Lung (tissue), 12 donors: ENCODE data around the gene ANKRD44. TPM values are rescaled to one million over a fixed set of nuclear protein-coding genes. Genes with fewer than 3 reads are reported as not detected.

Experiments
- ATAC-seq: fragments of 200-7000 bp; cut with Tn5 transposase; one replicate; pipeline ENCODE4 v1.9.1; 2020; ENCODE audit warnings: moderate number of reproducible peaks; ENCODE audit not compliant: insufficient read depth, low FRiP score
- DNase-seq, 3 donors: peaks; one replicate each; pipeline ENCODE4 v3.0.0-alpha.2; 2013 to 2017
- H3K27ac ChIP-seq, 2 donors: one replicate each; pipeline ENCODE4 v1.5.1; 2013; ENCODE audit warnings: mild to moderate bottlenecking in 2 of 2, moderate library complexity in 2 of 2, control low read depth in 1 of 2, inconsistent platforms in 1 of 2, low read depth in 1 of 2, low read length in 1 of 2
- H3K27me3 ChIP-seq, 3 donors: one replicate each; pipeline ENCODE4 v1.5.1; 2013; ENCODE audit warnings: low read length in 2 of 3; ENCODE audit not compliant: control insufficient read depth in 3 of 3, insufficient read depth in 3 of 3
- H3K36me3 ChIP-seq, 4 donors: one replicate each; pipeline ENCODE4 v1.5.1; 2013; ENCODE audit warnings: low read length in 4 of 4, mild to moderate bottlenecking in 1 of 4, moderate library complexity in 1 of 4; ENCODE audit not compliant: control insufficient read depth in 4 of 4, insufficient read depth in 4 of 4
- H3K4me1 ChIP-seq, 5 donors: one replicate each; pipeline ENCODE4 v1.5.1; 2013; ENCODE audit warnings: low read length in 5 of 5, mild to moderate bottlenecking in 2 of 5, moderate library complexity in 1 of 5; ENCODE audit not compliant: control insufficient read depth in 5 of 5, insufficient read depth in 5 of 5
- H3K4me3 ChIP-seq: one replicate; pipeline ENCODE4 v1.5.1; 2013; ENCODE audit warnings: mild to moderate bottlenecking, control low read depth, moderate library complexity
- H3K9ac ChIP-seq, 2 donors: one replicate each; pipeline ENCODE4 v1.5.1; 2013; ENCODE audit warnings: low read length in 2 of 2, control low read depth in 1 of 2; ENCODE audit not compliant: insufficient read depth in 1 of 2
- H3K9me3 ChIP-seq, 4 donors: one replicate each; pipeline ENCODE4 v1.5.1; 2013; ENCODE audit warnings: low read length in 3 of 4, mild to moderate bottlenecking in 1 of 4, moderate library complexity in 1 of 4; ENCODE audit not compliant: control insufficient read depth in 4 of 4, insufficient read depth in 3 of 4
- WGBS, 2 donors: extraction: QIAGEN DNeasy Blood & Tissue Kit; methylation state at CpG; one replicate each; pipeline ENCODE4 v1.1.7; 2013; 5-methylcytosine and 5-hydroxymethylcytosine counted together
- polyA plus RNA-seq, 2 donors: library from polyadenylated mRNA; stranded (reverse); fragments of 200-250 nt; gene quantifications; one replicate each; pipeline ENCODE4 v1.2.1, GENCODE V29; 2013
- total RNA-seq, 2 donors: library from RNA; depleted of rRNA in 1 of 2; stranded (reverse); fragments of >200 nt in 1 of 2; gene quantifications; one replicate each; pipeline ENCODE4 v1.2.1, GENCODE V29; 2014 to 2021
- TF ChIP-seq, protein P1 (sequence below): IDR thresholded peaks from 2 replicates; pipeline ENCODE4 v1.5.1; 2012; ENCODE audit warnings: mild to moderate bottlenecking; ENCODE audit errors: control extremely low read depth, extremely low read depth
- donor health status: control.
- donor health status: control.
- donor health status: Bipolar disorder and iron deficiency.
- donor health status: healthy.
- donor health status: DM: yes; HTN: yes; CAD: no.

Gene ANKRD44
- total and polyA plus RNA-seq, 4 donors = 7.1 to 73.8 (median 20.3) TPM

- Histone ChIP-seq H3K27me3 (no peaks in the 10 kb centered on the region), H3K9ac (no peak overlapping the region), H3K27ac (no peak overlapping the region), H3K4me1 (peaks cover 0 to 13% (median 1%) of the 10 kb centered on the region in 5 donors), H3K4me3 (no peak overlapping the region), H3K9me3 (no peaks in the 10 kb centered on the region), H3K36me3 (no peaks in the 10 kb centered on the region)
- no peak for DNase-seq
- no peak for ATAC-seq
- TF ChIP-seq, protein P1, sequence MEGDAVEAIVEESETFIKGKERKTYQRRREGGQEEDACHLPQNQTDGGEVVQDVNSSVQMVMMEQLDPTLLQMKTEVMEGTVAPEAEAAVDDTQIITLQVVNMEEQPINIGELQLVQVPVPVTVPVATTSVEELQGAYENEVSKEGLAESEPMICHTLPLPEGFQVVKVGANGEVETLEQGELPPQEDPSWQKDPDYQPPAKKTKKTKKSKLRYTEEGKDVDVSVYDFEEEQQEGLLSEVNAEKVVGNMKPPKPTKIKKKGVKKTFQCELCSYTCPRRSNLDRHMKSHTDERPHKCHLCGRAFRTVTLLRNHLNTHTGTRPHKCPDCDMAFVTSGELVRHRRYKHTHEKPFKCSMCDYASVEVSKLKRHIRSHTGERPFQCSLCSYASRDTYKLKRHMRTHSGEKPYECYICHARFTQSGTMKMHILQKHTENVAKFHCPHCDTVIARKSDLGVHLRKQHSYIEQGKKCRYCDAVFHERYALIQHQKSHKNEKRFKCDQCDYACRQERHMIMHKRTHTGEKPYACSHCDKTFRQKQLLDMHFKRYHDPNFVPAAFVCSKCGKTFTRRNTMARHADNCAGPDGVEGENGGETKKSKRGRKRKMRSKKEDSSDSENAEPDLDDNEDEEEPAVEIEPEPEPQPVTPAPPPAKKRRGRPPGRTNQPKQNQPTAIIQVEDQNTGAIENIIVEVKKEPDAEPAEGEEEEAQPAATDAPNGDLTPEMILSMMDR = no peak
- WGBS, 2 donors = 92 to 95% methylated on average over 1 of the region's 1 CpG
Measured at GRCh38 chr2:196963961-196964360, 346.6 kb downstream of the ANKRD44 start.

DNA sequence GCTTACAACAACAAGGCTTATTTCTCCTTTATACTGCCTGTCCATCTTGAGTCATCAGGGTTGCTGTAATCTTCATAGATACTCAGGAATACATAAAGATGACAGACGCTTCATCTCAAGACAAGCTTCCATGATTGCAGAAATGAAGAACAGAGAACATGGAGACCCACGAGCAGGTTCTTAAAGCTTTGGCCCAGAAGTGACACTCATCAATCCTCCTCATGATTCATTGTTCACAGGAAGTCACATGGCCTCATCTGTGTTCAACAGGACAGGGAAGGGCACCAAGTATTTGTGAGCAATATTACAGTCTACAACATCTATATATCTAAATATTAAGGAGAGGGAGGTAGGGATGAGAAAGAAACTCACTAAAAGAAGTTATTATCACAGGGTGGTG lies 347.5 kb downstream of the ANKRD44 start:
- no peaks in the 10 kb centered on the region for H3K27me3 ChIP-seq
- H3K4me3 ChIP-seq = no peak overlapping the region
- H3K36me3 ChIP-seq = no peaks in the 10 kb centered on the region
- peaks cover 0 to 13% (median 1%) of the 10 kb centered on the region in 5 donors for H3K4me1 ChIP-seq
- no peaks in the 10 kb centered on the region for H3K9me3 ChIP-seq
- DNase-seq (no peak), ATAC-seq (no peak)
- TF ChIP-seq, protein P1 = no peak
- WGBS, 2 donors = 64 to 72% methylated on average over 2 of the region's 2 CpGs
- H3K27ac ChIP-seq = no peak overlapping the region
- H3K9ac ChIP-seq = no peak overlapping the region

GRCh38 chr2:196962325-196962724 lies 348.3 kb downstream of the ANKRD44 start:
- Histone ChIP-seq H3K27ac (no peak overlapping the region), H3K4me1 (peaks cover 0 to 12% (median 2%) of the 10 kb centered on the region in 5 donors), H3K9ac (no peak overlapping the region), H3K9me3 (peaks cover 0 to 2% (median 0%) of the 10 kb centered on the region in 4 donors), H3K4me3 (no peak overlapping the region), H3K36me3 (no peaks in the 10 kb centered on the region), H3K27me3 (no peaks in the 10 kb centered on the region)
- DNase-seq (no peak), ATAC-seq (no peak)
- WGBS, 2 donors = 93 to 96% methylated on average over 2 of the region's 2 CpGs
- TF ChIP-seq, protein P1 = no peak

DNA sequence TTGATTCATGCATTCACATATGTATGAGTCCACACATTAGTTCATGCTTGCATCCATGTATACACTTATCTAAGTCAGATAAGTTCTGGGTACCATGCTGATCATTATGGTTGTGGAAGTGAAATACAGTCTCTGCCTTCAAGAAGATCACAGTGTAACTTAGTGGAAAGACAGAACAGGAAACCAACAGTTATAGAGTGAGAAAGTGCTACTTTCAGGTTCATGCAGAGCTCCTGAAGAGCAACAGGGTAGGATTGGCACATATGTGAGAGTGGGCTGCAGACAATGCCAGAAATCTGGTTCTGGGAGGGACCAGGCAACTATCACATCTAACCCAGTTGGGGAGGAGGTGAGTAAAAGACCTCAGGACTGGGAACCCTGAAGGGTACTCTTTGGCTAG lies 348.7 kb downstream of the ANKRD44 start:
- no peak overlapping the region for H3K4me3 ChIP-seq
- DNase-seq = no peak
- H3K9ac ChIP-seq = no peak overlapping the region
- peaks cover 0 to 8% (median 1%) of the 10 kb centered on the region in 5 donors for H3K4me1 ChIP-seq
- no peaks in the 10 kb centered on the region for H3K36me3 ChIP-seq
- no peak for ATAC-seq
- TF ChIP-seq, protein P1 = no peak
- no peaks in the 10 kb centered on the region for H3K27me3 ChIP-seq
- peaks cover 0 to 2% (median 0%) of the 10 kb centered on the region in 4 donors for H3K9me3 ChIP-seq
- no peak overlapping the region for H3K27ac ChIP-seq
